HG03520 (cell line): ENCODE data around the gene PTPRN2.

Experiments
- ATAC-seq: cut with Tn5 transposase; IDR thresholded peaks from one replicate; pipeline ENCODE4 v1.9.1; 2021; ENCODE audit warnings: mild to moderate bottlenecking, moderate library complexity; ENCODE audit not compliant: unreplicated experiment

PTPRN2 gene

GRCh38 chr7:158117341-158118222 is 470.0 kb downstream of the PTPRN2 start:
- no peak for ATAC-seq

GRCh38 chr7:158116235-158116634 is 471.4 kb downstream of the PTPRN2 start:
- ATAC-seq = no peak

DNA sequence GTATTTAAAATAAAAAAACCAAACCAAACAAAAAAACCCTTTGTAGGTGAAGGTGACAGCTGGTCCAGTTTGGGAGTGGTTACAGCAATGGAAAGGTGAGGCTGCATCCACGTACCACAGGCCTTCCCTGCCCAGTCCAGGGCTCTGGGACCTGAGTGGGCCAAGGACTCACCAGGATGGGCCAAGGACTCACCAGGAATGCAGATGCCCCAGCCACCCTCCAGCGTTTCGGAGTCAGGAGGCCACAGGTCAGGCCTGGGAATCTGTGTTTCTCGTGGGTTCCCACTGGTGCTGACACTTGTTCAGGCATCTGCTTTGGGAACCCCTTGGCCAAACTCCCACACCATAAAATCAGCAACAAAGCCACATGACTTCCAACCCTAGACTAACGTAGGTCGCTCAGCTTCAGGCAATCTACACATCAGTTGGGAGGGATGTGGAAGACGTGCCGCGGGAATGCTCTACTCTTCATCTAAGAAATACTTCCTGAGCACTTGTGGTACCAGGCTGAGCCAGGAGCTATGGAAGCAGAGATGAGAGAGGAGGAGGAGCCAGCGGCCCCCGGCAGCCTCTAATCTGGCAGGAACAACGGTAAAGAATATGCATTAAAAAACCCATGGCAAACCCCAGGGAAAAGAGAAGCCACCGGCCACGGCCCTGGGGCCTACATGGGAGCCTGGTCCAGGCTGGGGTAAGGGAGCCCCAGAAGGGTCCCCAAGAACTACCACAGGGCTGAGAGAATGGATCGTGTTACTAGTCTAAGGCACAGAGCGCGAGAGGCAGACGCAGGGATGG is 473.4 kb downstream of the PTPRN2 start:
- ATAC-seq = no peak

DNA sequence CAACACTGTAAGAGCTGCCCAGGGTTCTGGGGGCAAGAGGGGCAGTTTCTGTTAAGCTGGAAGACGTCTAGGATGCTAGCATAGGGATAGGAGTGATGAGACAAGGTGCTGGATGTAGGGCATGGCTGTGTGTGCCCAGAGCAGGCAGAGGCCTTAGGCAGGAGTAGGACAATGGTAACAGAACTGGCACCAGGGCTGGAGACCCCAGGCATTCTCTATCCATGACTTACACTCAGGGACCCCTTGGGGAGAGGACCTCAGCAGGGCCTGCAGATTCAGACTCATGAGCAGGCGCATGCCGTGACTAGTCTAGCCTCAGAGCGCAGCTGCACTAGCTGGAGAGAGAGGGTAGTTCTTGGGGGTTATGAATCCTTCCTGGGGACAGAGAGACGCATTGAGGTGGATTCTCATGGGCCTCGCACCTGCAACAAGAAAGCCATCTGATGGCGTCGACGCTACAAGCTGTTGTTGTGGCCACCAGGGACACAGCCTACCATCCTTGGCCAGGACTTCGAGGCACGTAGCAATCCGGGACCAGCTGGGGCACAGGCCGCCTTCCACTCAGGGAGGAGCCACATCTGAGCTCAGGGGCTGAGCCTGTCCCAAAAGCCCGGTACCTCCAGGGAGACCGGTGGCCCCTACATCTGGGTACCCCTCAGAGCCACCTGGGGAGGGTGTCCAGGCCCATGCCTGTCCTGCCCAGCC is 474.1 kb downstream of the PTPRN2 start:
- ATAC-seq = no peak

DNA sequence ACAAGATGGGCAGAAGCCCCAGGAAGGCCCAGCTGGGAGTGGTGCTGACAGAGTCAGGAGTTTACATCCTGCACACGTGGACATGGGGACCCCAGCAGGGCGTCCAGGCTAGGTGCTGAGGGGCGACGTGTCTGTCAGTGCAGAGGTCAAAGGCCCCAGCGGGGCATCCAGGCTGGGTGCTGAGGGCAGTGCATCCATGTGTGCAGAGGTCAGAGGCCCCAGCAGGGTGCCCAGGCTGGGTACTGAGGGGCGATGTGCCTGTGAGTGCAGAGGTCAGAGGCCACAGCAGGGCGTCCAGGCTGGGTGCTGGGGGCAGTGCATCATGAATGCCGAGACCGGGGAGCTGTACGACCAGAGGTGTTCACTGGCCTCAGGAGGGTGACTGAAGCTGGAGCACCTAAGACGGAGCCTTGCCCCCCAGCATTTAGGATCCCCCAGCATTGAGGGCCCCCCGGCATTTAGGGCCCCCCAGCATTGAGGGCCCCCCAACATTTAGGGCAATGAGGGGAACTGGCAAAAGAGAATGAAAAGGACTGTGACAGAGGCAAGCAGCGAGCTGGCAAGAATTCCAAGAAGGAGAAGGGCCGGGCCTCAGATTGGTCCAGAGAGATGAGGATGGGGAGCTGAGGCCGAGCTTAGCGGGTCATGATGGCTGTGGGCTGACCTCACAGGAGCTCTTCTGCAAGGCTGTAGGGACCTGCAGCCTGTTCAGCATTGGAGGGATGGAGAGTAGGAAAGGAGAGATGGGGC is 474.9 kb downstream of the PTPRN2 start:
- ATAC-seq = no peak

DNA sequence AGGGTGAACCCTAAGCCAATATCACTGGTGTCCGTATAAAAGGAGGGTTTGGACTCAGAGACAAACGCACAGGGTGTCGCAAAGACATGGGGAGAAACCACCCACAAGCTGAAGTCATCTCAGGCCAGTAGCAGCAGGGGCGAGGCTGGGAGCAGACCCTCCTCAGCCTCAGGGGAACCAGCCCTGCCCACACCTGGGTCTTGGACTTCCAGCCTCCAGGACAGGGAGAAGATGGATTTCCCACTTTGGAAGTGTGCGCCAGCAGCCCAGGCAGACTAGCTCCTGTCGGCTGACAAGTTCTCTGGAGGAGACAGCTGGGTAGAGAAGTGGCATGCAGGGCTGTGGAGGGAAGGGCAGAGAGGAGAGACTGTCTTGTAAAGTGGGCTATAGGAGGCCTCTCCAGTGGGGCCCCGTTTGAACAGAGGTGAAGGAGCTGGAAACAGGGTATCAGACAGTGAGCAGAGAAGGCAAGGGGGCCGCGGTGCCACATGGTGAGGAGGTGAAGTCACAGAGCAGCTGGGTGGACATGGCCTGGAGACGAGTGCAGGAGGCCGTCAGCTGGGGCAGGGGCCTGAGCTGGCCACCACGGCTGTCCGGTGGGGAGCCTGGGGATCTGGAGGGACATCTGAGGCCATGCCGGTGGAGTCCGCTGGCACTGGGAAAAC is 475.6 kb downstream of the PTPRN2 start:
- no peak for ATAC-seq

GRCh38 chr7:158111049-158111751 is 476.4 kb downstream of the PTPRN2 start:
- no peak for ATAC-seq

- no peak for ATAC-seq
These were observed 477.0 kb downstream of the PTPRN2 start for GRCh38 chr7:158110661-158111048.

GRCh38 chr7:158110034-158110590 is 477.5 kb downstream of the PTPRN2 start:
- ATAC-seq = no peak

DNA sequence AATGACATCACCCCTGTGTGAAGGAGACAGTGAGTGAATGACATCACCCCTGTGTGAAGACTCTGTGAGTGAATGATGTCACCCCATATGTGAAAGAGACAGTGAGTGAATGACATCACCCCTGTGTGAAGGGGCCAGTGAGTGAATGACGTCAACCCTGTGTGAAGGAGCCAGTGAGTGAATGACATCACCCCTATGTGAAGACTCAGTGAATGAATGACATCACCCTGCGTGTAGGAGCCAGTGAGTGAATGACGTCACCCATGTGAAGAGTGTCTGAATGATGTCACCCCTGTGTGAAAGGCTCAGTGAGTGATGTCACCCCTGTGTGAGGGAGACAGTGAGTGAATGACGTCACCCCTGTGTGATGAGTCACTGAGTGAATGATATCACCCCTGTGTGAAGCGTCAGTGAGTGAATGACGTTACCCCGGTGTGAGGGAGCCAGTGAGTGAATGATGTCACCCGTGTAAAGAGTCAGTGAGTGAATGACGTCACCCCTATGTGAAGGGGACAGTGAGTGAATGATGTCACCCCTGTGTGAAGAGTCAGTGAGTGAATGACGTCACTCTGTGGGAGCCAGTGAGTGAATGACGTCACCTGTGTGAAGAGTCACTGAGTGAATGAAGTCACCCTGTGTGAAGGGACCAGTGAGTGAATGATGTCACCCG is 478.1 kb downstream of the PTPRN2 start:
- ATAC-seq = no peak

GRCh38 chr7:158108646-158109293 is 478.9 kb downstream of the PTPRN2 start:
- no peak for ATAC-seq

DNA sequence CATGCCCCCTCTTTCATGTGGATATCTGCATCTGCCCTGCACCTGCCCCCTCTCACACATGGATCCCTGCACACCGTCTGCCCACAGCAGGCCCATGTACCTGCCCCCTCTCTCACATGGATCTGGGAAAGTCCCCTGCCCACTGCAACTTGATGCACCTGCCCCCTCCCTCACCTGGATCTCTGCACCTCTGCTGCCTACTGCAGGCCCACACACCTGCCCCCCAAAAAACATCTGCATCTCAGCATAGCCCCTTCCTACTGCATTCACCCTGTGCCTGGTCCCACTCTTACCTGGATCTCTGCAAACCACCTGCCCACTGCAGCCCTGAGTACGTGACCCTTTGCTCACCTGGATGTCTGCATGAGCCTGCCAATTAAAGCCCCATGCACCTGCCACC is 479.8 kb downstream of the PTPRN2 start:
- ATAC-seq = no peak

DNA sequence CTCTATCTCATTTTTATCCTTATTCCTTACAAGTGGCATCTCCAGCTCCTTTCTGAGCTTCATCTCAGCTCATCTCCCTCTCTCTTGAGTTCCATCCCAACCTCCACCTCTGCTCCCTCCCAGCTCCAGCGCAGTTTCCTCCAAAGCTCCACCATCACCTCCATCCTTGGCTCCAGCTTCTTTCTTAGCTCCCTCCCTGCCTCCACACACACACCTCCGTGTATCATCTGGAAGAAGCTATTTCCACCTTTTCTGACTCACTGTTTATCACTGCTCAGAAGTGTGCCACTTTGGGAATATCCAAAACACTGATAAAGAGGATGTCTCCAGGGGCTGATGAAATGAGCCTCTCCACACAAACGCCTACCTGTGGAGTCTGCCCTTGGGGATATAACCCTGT is 481.4 kb downstream of the PTPRN2 start:
- ATAC-seq = no peak

GRCh38 chr7:158103378-158103777 is 484.2 kb downstream of the PTPRN2 start:
- no peak for ATAC-seq

- no peak for ATAC-seq
These were observed 484.7 kb downstream of the PTPRN2 start for GRCh38 chr7:158102897-158103296.

GRCh38 chr7:158101821-158102450 is 485.7 kb downstream of the PTPRN2 start:
- ATAC-seq = no peak

DNA sequence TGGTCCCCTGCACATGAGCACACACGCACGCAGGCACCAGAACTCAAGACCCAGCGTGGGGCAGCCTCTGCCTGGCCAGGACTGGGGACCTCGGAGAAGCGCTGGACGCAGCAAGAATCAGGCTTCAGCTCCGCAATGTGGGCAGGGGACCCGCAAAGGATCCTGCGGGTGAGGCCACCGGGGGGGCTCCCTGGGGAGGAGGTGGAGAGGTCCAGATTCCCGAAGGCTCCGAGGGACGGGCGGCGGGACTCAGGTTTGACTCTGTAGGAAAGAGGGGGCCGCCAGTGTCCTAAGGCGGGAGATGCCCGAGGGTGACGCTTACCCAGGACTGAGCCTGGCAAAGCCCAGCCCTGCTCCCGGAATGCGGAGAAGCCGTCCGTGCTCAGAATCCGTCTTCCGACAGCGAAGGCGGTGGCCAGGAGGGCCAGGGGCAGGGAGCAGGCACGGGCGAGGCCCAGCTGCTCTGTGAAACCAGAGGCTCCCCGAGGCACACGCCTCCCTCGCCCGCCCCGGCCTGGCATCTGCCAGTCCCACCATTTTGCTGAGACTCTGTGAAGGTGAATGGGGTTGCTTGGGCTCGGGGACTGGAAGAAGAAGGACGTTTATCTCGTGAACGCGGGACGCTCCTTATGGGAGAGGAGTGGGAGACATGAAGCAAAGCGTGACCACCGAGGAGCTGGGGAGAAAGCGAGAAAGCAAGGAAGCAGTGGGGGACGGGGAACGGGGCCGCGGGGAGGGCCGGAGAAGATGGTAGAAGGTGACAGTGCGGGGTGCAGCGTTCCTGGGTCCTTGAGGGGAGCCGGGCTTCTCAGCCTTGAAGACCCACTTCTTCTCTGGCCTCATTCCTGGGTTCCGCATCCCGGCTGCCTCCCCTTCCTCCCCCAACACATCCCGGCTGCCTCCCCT is 489.2 kb downstream of the PTPRN2 start:
- ATAC-seq = no peak
